SIG-M5 treated with dmso at 0.1 percent for 504 hours (cell line): ENCODE measurements around the gene ZSCAN4.

Source experiments
- DNase-seq: peaks from one replicate; lab custom pipeline; 2025; ENCODE audit not compliant: unreplicated experiment; lab: John Stamatoyannopoulos, UW

ZSCAN4 gene

GRCh38 chr19:57668635-57669034, at the start of gene ZSCAN4:
Gene ZSCAN4, plus strand, starts transcription at chr19:57668935. Its CDS starts 7,211 bp downstream, at chr19:57676146.
- DNase-seq, result no peak

- no peak for DNase-seq
These were observed 47.9 kb upstream of the ZSCAN4 start for GRCh38 chr19:57620673-57621348.

- DNase-seq, result no peak
These were observed 45.6 kb upstream of the ZSCAN4 start for GRCh38 chr19:57623091-57623490.

- DNase-seq, result peak; percentile 91
These were observed 35.5 kb upstream of the ZSCAN4 start, which contains the start of gene ZNF211 for GRCh38 chr19:57632987-57633831. Gene ZNF211, plus strand, starts transcription at chr19:57633168. Its CDS starts 179 bp downstream, at chr19:57633347.

GRCh38 chr19:57633832-57634131, 35.0 kb upstream of the ZSCAN4 start:
- DNase-seq, result no peak

GRCh38 chr19:57637379-57637778, 31.4 kb upstream of the ZSCAN4 start:
- no peak for DNase-seq

- no peak for DNase-seq
These were observed 27.0 kb upstream of the ZSCAN4 start for GRCh38 chr19:57641715-57642234.

- DNase-seq, result no peak
These were observed 26.2 kb upstream of the ZSCAN4 start for GRCh38 chr19:57642396-57643046.

- no peak for DNase-seq
These were observed 25.0 kb upstream of the ZSCAN4 start for GRCh38 chr19:57643734-57644133.

- no peak for DNase-seq
These were observed 20.3 kb upstream of the ZSCAN4 start for GRCh38 chr19:57648331-57649003.

- DNase-seq, result no peak
These were observed 17.1 kb upstream of the ZSCAN4 start for GRCh38 chr19:57651654-57651996.

- no peak for DNase-seq
These were observed 15.0 kb upstream of the ZSCAN4 start for GRCh38 chr19:57653689-57654088.

GRCh38 chr19:57655443-57655842, 13.3 kb upstream of the ZSCAN4 start:
- no peak for DNase-seq

GRCh38 chr19:57656346-57656745, 12.4 kb upstream of the ZSCAN4 start:
- no peak for DNase-seq

- no peak for DNase-seq
These were observed 4.2 kb upstream of the ZSCAN4 start for GRCh38 chr19:57664269-57665127.

GRCh38 chr19:57665261-57665806, 3.4 kb upstream of the ZSCAN4 start:
- DNase-seq, result no peak

GRCh38 chr19:57667228-57667627, 1.5 kb upstream of the ZSCAN4 start:
- no peak for DNase-seq

GRCh38 chr19:57671124-57671895, 2.6 kb downstream of the ZSCAN4 start:
- DNase-seq, result no peak

GRCh38 chr19:57672466-57672865, 3.7 kb downstream of the ZSCAN4 start:
- no peak for DNase-seq
